ENCODE results near the gene DOK6. TPM values are rescaled to one million over a fixed set of nuclear protein-coding genes. Genes with fewer than 3 reads are reported as not detected.

The DOK6 gene
- total and polyA plus RNA-seq, 10 of the 15 experiments (the other 5 are each of a cell fraction or from before 2014, with no cell fraction given), result 0.01 to 0.09 (median 0.04) TPM; not detected in 4

GRCh38 chr18:69898241-69898861, 497.7 kb downstream of the DOK6 start:
- 50% methylated on average over 11 of the region's 11 CpGs for WGBS (ENCODE audit: insufficient coverage, insufficient replicate concordance, low lambda C conversion rate, missing lambda C conversion rate)
- H3K9ac ChIP-seq (ENCODE audit: control insufficient read depth, insufficient read depth, low read length), result peak overlapping the region; percentile 37; the same call in 1 of the 2 replicates
- ATAC-seq (peak; percentile 63), FAIRE-seq (no peak), DNase-seq (ENCODE audit: low read depth, low spot score) (no peak)
- no peaks in the 10 kb centered on the region; the same call in 1 of the 3 replicates for H3K9me3 ChIP-seq (replicated peaks; ENCODE audit: control insufficient read depth, insufficient read depth, low read length)
- POLR2A ChIA-PET, result interaction anchor here (0.7 to 2.5 kb wide), 8 partner anchors 13 to 158 kb away, joined by 3 to 9 read pairs (median 5); no protein-coding TSS in a partner anchor
- CTCF ChIA-PET, result interaction anchor here (0.8 to 2.1 kb wide), 10 partner anchors 13 to 131 kb away, joined by 3 to 10 read pairs (median 4); no protein-coding TSS in a partner anchor
- H3K36me3 ChIP-seq (ENCODE audit: control insufficient read depth in 2 of 2, insufficient read depth in 2 of 2, low read length in 1 of 2), result peaks cover 6 to 14% of the 10 kb centered on the region in 2 experiments
- peaks cover 19% of the 10 kb centered on the region for H3K79me2 ChIP-seq (ENCODE audit: control insufficient read depth, insufficient read depth, low read length)
- peak overlapping the region; percentile 20; the same call in 1 of the 2 replicates for H2AFZ ChIP-seq (ENCODE audit: control insufficient read depth, low read depth, low read length)
- H3K27me3 ChIP-seq (replicated peaks in 1 of 2; ENCODE audit: control insufficient read depth in 2 of 2, insufficient read depth in 2 of 2, low read length in 1 of 2), result no peaks in the 10 kb centered on the region
- in situ Hi-C loops (cut with MboI), result no loop called here
- no TSS peak for BruUV-seq (replicated peaks)
- H3K4me3 ChIP-seq, result peak overlapping the region; percentile 43; the same call in 1 of the 2 replicates
- H3K4me2 ChIP-seq (ENCODE audit: control insufficient read depth, insufficient read depth), result peak overlapping the region; percentile 61
- H3K27ac ChIP-seq (ENCODE audit: control insufficient read depth, insufficient read depth), result peak overlapping the region; percentile 84
- H4K20me1 ChIP-seq (ENCODE audit: control insufficient read depth, insufficient read depth), result no peaks in the 10 kb centered on the region
- peaks cover 31% of the 10 kb centered on the region for H3K4me1 ChIP-seq (ENCODE audit: control insufficient read depth, insufficient read depth, low read length)
- SMC1A ChIA-PET (ENCODE audit: uncharacterized antibody, unreplicated experiment), result interaction anchor here (0.6 to 3.0 kb wide), 31 partner anchors 10 to 901 kb away, joined by 3 to 33 read pairs (median 4); partner anchors contain the start of gene CD226
- RAD21 ChIA-PET (ENCODE audit: unreplicated experiment), result interaction anchor here (0.5 to 2.1 kb wide), 24 partner anchors 10 to 297 kb away, joined by 3 to 26 read pairs (median 4); partner anchors contain the start of gene CD226
- intact Hi-C loops (cut with micrococcal nuclease; ENCODE audit: unreplicated experiment), result loop anchor here (5.0 kb wide), 2 partner anchors 174 to 294 kb away; no protein-coding TSS in a partner anchor
- TF ChIP-seq CBFB (IDR thresholded peaks at IDR 0.05; ENCODE audit: low read depth) (peak; percentile 65; the same call in 1 of the 2 replicates), TAF1 (IDR thresholded peaks at IDR 0.05; ENCODE audit: borderline replicate concordance, low read depth, low read length) (no peak), USF2 (IDR thresholded peaks at IDR 0.05; ENCODE audit: borderline replicate concordance, low read depth, low read length) (no peak), GATAD2B (conservative IDR thresholded peaks at IDR 0.05; ENCODE audit: low read depth) (no peak), CREM (IDR thresholded peaks at IDR 0.05; ENCODE audit: low read depth) (no peak), BMI1 (IDR thresholded peaks at IDR 0.05; ENCODE audit: borderline replicate concordance) (no peak), EED (IDR thresholded peaks at IDR 0.05; ENCODE audit: low read depth) (peak; percentile 71), IKZF1 (conservative IDR thresholded peaks at IDR 0.05) (peak; percentile 2; the same call in 1 of the 2 replicates), RUNX3 (IDR thresholded peaks at IDR 0.05; ENCODE audit: low read length) (peak; percentile 82), CHD4 (IDR thresholded peaks at IDR 0.05) (no peak), ZNF217 (IDR thresholded peaks at IDR 0.05) (no peak), SUPT20H (IDR thresholded peaks at IDR 0.05; ENCODE audit: borderline replicate concordance, control insufficient read depth, low read depth, low read length) (no peak), RB1 (IDR thresholded peaks at IDR 0.05; ENCODE audit: borderline replicate concordance) (no peak), ETV6 (conservative IDR thresholded peaks at IDR 0.05 in 1 of 2, IDR thresholded peaks at IDR 0.05 in 1 of 2; ENCODE audit: borderline replicate concordance in 1 of 2, low read depth in 1 of 2) (no peak), LARP7 (IDR thresholded peaks at IDR 0.05) (no peak)
- TF ChIP-seq, protein P1, sequence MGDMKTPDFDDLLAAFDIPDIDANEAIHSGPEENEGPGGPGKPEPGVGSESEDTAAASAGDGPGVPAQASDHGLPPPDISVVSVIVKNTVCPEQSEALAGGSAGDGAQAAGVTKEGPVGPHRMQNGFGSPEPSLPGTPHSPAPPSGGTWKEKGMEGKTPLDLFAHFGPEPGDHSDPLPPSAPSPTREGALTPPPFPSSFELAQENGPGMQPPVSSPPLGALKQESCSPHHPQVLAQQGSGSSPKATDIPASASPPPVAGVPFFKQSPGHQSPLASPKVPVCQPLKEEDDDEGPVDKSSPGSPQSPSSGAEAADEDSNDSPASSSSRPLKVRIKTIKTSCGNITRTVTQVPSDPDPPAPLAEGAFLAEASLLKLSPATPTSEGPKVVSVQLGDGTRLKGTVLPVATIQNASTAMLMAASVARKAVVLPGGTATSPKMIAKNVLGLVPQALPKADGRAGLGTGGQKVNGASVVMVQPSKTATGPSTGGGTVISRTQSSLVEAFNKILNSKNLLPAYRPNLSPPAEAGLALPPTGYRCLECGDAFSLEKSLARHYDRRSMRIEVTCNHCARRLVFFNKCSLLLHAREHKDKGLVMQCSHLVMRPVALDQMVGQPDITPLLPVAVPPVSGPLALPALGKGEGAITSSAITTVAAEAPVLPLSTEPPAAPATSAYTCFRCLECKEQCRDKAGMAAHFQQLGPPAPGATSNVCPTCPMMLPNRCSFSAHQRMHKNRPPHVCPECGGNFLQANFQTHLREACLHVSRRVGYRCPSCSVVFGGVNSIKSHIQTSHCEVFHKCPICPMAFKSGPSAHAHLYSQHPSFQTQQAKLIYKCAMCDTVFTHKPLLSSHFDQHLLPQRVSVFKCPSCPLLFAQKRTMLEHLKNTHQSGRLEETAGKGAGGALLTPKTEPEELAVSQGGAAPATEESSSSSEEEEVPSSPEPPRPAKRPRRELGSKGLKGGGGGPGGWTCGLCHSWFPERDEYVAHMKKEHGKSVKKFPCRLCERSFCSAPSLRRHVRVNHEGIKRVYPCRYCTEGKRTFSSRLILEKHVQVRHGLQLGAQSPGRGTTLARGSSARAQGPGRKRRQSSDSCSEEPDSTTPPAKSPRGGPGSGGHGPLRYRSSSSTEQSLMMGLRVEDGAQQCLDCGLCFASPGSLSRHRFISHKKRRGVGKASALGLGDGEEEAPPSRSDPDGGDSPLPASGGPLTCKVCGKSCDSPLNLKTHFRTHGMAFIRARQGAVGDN (IDR thresholded peaks at IDR 0.05), result 0 out of 2 replicates have a peak, but pooled peaks have one; percentile 12
